Activated CD4-positive, CD25-positive, alpha-beta regulatory T cell treated with anti-CD3 and anti-CD28 coated beads, Interleukin-2, amount 50 U/mL, for 16 hours (primary cell): ENCODE results near the gene MIA.
"Not testable (repeated sequence)": the region's sequence is repeated elsewhere in the genome, so short reads cannot be mapped to it uniquely, and the experiment has no call there.

Source experiments
- DNase-seq: peaks from one replicate; pipeline ENCODE4 v3.0.0-alpha.2; 2020; ENCODE audit warnings: low read depth, low spot score

The MIA gene

DNA sequence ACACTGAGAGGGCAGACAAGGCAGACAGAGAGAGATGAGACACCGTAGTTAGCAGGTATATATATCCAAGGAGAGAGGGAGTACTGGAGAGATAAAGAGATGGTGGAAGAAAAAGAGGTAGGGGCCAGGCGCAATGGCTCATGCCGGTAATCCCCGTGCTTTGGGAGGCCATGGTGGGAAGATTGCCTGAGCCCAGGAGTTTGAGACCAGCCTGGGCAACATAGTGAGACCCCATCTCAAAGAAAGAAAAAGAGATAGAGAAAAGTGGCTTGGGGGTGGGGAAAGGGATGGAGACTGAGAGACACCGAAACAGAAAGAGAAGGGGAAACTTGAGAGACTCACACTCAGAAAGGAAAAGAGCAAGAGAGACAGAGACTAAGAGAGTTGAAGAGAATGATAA lies 5.3 kb downstream of the MIA start:
- DNase-seq: no peak

DNA sequence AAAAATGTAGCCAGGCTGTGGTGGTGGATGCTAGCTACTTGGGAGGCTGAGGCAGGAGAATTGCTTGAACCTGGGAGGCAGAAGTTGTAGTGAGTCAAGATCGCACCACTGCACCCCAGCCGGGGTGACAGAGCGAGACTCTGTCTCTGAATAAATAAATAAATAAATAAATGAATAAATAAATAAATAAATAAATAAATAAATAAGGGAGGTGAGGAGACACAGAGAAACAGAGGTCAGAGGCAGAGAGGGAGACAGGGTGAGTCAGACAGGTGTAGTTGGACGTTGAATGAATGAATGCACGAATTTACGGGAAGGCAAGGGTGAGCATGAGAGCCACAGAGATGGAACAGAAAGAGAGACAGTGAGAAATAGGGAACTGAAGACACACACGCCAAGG lies 5.8 kb downstream of the MIA start:
- no peak for DNase-seq

- no peak for DNase-seq
Measured at GRCh38 chr19:40783711-40784110, 8.4 kb downstream of the MIA start.

DNA sequence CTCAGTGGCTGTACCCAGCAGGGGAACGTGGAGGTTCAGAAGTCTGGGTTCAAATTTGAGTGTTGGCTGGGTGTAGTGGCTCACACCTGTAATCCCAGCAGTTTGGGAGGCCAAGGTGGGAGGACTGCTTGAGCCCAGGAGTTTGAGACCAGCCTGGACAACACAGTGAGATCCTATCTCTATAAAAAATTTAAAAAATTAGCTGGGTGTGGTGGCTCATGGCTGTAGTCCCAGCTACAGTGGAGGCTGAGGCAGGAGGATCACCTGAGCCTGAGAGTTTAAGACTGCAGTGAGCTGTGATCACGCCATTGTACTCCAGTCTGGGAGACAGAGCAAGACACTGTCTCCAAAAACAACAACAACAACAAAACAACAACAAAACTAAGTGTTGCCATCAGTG lies 8.8 kb downstream of the MIA start:
- DNase-seq: not testable (repeated sequence)

- DNase-seq: no peak
Measured at GRCh38 chr19:40785526-40785925, 10.2 kb downstream of the MIA start.

- DNase-seq: no peak
Measured at GRCh38 chr19:40786060-40787037, 11.0 kb downstream of the MIA start.

- DNase-seq: no peak
Measured at GRCh38 chr19:40791349-40791748, 16.0 kb downstream of the MIA start.

- DNase-seq: no peak
Measured at GRCh38 chr19:40791996-40792395, 16.7 kb downstream of the MIA start.

GRCh38 chr19:40797166-40797962 lies 22.0 kb downstream of the MIA start:
- DNase-seq: no peak

- no peak for DNase-seq
Measured at GRCh38 chr19:40797963-40798682, 22.8 kb downstream of the MIA start.

DNA sequence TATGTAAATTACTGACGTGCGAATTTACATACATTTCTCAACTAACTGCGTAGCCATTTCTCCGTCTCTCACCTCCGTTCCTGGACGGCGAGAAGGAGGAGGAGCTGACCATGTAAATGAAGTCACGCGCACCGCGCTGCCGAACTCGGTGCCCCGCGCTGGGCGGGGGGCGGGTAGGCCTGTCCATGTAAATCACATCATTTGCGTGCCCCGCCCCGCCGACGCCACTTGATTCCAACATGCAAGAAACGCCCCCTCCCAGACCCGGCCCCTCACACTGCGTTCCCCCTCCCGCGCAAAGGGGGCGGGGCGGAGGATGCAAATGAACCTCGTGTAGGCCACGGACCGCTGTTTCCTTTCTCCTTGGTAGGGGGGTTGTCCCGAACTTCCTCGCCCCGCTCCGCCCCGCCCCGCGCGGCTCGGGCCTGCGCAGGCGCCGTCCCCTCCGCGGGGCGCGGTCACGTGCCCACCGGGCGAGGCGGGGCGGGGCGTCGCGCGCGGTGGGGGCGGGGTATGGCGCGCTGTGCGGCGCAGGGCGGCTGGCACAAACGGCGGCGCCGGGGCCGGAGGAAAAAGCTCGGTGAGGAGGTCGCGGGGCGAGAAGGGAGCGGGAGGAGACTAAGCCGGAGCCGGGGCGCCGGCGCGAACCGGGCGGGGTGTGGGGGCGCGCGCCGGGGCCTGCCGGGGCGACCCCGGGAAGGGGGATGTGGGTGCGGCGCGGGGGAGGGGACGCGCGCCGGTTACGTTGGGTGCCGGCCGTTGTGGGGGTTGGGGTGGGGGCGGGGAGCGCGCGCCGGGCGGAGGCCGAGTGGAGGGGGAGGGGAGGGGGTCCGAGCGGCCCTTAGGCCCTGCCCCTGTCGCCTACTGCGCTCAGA lies 23.6 kb downstream of the MIA start, which contains the start of gene EGLN2:
Gene EGLN2, plus strand, starts transcription at position 509 of the 875 bp plus-strand sequence. CDS start 1,382 bp downstream, outside the sequence.
- DNase-seq: peak; percentile 100

DNA sequence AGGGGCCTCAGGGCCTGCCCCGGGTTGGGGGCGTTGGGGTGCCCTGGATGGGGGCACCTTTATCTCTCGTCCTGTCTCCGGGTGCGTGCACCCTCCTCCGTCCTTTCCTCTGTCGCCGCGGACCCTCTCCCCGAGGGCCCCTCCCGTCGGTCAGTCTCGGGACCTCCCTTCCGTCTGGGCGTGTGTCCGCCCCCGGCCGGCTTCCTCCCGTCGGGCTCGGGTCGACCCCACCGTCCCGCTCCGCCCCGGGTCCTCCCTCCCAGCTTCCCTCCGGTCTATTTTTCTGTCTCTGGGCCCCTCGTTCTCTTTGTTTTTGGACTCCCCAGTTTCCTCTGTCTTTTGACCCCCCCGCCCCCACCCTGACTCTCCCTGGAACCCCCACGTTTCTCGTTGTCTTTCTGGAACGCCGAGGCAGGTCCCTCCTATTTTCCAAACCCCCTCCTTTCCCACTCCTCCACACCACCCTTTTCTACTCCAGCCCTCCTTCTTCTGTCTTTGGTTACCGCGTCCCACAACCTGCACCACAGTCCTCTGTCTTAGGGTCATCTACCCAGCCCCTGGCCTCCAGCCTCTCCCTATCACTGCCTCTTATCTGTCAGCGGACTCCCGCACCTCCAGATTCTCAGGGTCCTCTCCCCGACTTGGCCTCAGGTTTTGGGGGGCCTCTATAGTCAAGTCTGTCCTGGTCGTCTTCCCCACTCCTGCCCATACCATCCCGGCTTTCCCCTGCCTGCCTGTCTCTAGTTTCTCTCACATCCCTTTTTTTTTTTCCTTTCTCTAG lies 24.4 kb downstream of the MIA start:
- no peak for DNase-seq

GRCh38 chr19:40800339-40800996 lies 25.1 kb downstream of the MIA start:
- DNase-seq: no peak

DNA sequence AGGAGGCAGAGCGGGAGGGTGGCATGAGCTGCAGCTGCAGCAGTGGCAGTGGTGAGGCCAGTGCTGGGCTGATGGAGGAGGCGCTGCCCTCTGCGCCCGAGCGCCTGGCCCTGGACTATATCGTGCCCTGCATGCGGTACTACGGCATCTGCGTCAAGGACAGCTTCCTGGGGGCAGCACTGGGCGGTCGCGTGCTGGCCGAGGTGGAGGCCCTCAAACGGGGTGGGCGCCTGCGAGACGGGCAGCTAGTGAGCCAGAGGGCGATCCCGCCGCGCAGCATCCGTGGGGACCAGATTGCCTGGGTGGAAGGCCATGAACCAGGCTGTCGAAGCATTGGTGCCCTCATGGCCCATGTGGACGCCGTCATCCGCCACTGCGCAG lies 25.7 kb downstream of the MIA start:
- DNase-seq: no peak

GRCh38 chr19:40801426-40802299 lies 26.3 kb downstream of the MIA start:
- no peak for DNase-seq

DNA sequence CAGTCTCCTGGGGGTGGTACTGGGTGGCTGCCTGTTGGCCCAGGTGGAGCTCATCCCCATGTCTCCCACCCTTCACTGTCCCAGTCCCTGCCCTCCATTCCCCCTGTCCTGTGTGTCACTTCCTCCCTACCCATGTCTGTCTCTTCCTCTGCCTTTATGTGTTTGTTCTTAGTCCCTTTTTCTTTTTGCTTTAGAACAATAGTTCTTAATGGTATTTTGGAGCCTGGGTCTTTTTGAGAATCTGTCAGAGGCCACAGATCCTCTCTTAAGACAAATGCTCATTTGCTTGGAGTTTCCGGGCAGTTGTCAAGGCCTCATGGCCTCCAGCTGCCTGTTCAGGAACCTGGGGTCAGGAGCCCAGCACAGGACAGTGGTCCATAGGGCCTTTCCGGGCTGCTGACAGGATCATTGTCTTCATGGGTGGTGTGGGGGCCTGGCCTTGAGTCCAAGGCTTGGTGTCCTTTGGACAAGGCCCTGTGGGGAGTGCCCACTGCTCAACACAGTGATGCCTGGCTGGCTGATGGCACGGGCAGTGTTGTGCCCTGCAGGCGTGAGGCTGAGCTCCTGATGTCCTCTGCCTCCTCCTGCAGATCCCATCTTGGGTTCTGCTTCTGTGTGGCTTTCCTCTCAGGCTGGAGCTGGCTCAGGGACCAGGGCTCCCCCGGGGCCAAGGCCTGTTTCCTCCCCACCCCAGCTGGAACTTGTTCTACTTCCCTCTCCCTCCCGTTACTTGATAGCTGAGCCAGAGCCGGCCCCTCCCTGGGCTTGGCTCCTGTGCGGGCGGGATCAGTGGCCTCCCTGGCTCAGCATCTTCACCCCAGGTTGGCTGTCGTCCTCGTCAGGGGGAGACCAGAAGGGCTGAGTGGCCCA lies 27.2 kb downstream of the MIA start:
- DNase-seq: no peak

DNA sequence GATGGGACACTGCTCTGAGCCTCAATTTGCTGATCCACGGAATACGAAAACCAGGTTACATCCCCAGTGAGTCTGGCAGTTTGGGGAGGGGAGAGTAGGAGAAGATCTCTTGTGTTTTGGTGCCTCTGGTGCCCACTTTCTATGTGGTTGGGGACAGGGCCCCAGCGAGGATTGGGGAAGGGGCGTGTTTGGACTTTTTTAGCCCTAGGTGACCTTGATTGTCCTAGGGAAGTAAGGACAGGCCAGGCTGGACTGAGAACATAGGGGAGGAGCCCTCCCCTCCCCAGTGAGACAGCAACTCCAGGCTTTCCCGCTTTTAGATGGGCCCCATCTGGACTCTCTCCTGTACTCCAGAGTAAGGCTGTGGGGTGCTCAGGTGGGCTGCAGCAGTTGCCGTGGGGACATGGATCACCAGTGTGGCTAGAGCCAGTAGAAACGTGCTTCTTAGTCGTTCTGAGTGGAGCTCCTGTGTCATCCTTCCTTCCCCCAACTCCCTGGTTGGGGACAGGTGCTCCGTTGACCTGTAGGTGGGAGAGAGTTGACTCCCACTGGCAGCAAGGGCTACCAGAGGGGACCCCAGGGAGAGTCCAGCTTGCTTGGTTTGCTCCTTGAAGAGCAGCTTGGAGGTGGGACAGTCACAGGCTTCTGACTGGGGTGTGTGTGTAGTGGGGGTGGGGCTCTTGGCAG lies 28.0 kb downstream of the MIA start:
- DNase-seq: no peak
